Neural progenitor cell (in vitro differentiated cells): Measurements from ENCODE around the gene DIS3L. TPM values are rescaled to one million over a fixed set of nuclear protein-coding genes. Genes with fewer than 3 reads are reported as not detected.

Experiments used
- DNase-seq: peaks from one replicate; pipeline ENCODE4 v3.0.0-alpha.2; 2016; ENCODE audit warnings: low spot score
- H2AFZ ChIP-seq: fragments of 200-600 bp; sonication (generic); replicated peaks from 2 replicates; pipeline ENCODE4 v1.6.1; 2016; ENCODE audit warnings: antibody characterized with exemption
- H3F3A ChIP-seq: fragments of 200-600 bp; sonication (generic); 2 replicates; pipeline ENCODE4 v1.6.1; 2016; ENCODE audit warnings: antibody characterized with exemption, low read depth
- H3K27ac ChIP-seq: fragments of 200-600 bp; sonication (generic); 2 replicates; pipeline ENCODE4 v1.5.1; 2016; ENCODE audit warnings: mild to moderate bottlenecking
- H3K27me3 ChIP-seq: fragments of 200-600 bp; sonication (generic); 2 replicates; pipeline ENCODE4 v1.6.1; 2016; ENCODE audit warnings: mild to moderate bottlenecking, moderate library complexity
- H3K36me3 ChIP-seq: fragments of 200-600 bp; sonication (generic); 2 replicates; pipeline ENCODE4 v1.5.1; 2016
- H3K4me1 ChIP-seq: fragments of 200-600 bp; sonication (generic); 2 replicates; pipeline ENCODE4 v1.6.1; 2016; ENCODE audit warnings: mixed run types
- H3K4me2 ChIP-seq: fragments of 200-600 bp; sonication (generic); 2 replicates; pipeline ENCODE4 v1.6.1; 2016
- H3K4me3 ChIP-seq: fragments of 200-600 bp; sonication (generic); 2 replicates; pipeline ENCODE4 v1.5.1; 2016
- H3K79me2 ChIP-seq: fragments of 200-600 bp; sonication (generic); 2 replicates; pipeline ENCODE4 v1.6.1; 2016; ENCODE audit warnings: low read depth
- H3K9ac ChIP-seq: fragments of 200-600 bp; sonication (generic); 2 replicates; pipeline ENCODE4 v1.6.1; 2016
- H3K9me3 ChIP-seq: fragments of 200-600 bp; sonication (generic); 2 replicates; pipeline ENCODE4 v1.5.1; 2016; ENCODE audit warnings: low read depth
- H4K20me1 ChIP-seq: fragments of 200-600 bp; sonication (generic); 2 replicates; pipeline ENCODE4 v1.6.1; 2016; ENCODE audit warnings: low read depth
- H3K27ac Mint-ChIP-seq: 3 replicates; pipeline ENCODE4 v1.8.0; 2021; ENCODE audit warnings: mixed read lengths
- H3K27me3 Mint-ChIP-seq: 2 replicates; pipeline ENCODE4 v1.8.0; 2022; ENCODE audit warnings: low read depth, mild to moderate bottlenecking, inconsistent platforms, moderate library complexity, mixed read lengths; ENCODE audit not compliant: insufficient read depth
- H3K36me3 Mint-ChIP-seq: 3 replicates; pipeline ENCODE4 v1.8.0; 2021; ENCODE audit warnings: mixed read lengths
- H3K4me1 Mint-ChIP-seq: 3 replicates; pipeline ENCODE4 v1.8.0; 2021; ENCODE audit warnings: mixed read lengths
- H3K4me3 Mint-ChIP-seq: 3 replicates; pipeline ENCODE4 v1.8.0; 2021; ENCODE audit warnings: mild to moderate bottlenecking, moderate library complexity, mixed read lengths
- H3K9me3 Mint-ChIP-seq: 3 replicates; pipeline ENCODE4 v1.8.0; 2020; ENCODE audit warnings: mixed read lengths
- EZH2 ChIP-seq: fragments of 200-600 bp; sonication (generic); IDR thresholded peaks from 2 replicates; pipeline ENCODE4 v1.6.1; 2017; ENCODE audit warnings: antibody characterized with exemption, mild to moderate bottlenecking, moderate library complexity
- EZH2phosphoT487 ChIP-seq: fragments of 200-600 bp; sonication (generic); IDR thresholded peaks from 2 replicates; pipeline ENCODE4 v1.6.1; 2017; ENCODE audit warnings: antibody characterized with exemption
- total RNA-seq: library from RNA; depleted of rRNA; stranded (reverse); fragments of >200 nt; gene quantifications from 2 replicates; pipeline ENCODE4 v1.2.3, GENCODE V29; 2015; ENCODE audit warnings: low replicate concordance
- TF ChIP-seq, protein P1 (sequence below): fragments of 200-600 bp; sonication (generic); IDR thresholded peaks from 2 replicates; pipeline ENCODE4 v1.5.1; 2017; ENCODE audit warnings: antibody characterized with exemption, mild to moderate bottlenecking

DIS3L gene
- total RNA-seq, 1 donor from 2014 or later: 53.8 TPM

DNA sequence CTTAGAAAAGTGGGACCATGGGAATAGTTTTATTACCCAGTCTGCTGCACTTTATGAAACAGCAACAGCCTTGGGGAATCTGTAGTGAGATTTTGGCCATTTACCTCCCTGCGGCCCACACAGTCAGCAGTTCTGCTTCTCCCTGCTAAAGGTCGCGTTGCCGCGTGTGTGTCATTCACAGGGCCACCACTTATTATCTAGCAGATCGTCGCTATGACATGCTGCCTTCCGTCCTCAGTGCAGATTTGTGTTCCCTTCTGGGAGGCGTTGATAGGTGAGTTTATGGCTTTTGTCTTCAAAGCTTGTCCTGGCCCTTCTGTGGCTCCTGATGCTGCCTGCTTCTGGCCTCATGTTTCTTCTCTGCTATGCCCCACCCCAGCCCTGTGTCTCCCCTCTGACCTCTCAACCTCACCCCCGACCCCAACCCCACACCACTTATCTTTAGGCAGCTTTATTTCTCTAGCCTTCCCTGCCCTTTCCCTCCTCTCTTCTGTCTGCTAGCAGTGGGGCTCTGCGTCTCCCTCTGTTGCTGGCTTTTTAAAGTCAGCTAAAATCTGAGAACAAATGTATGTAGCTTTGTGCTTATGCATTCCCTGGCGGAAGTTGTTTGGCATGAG is 30.1 kb downstream of the DIS3L start:
- no peak overlapping the region for H3K4me3 Mint-ChIP-seq
- H3K27ac Mint-ChIP-seq: peak overlapping the region; percentile 7
- H3K27ac ChIP-seq: peak overlapping the region; percentile 73

DNA sequence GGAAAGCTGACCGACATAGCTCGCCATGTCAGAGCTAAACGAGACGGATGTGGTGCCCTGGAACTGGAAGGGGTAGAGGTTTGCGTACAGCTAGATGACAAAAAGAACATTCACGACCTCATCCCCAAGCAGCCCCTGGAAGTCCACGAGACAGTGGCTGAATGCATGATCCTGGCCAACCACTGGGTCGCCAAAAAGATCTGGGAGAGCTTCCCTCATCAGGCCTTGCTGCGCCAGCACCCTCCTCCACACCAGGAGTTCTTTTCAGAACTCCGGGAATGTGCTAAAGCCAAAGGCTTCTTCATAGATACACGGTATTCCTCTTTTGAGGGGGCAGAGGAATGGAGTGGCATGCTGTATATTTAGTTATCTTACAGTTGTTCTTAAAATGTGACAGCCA is 32.7 kb downstream of the DIS3L start:
- H3K9me3 Mint-ChIP-seq: no peaks in the 10 kb centered on the region
- Histone ChIP-seq H3K27ac (no peak overlapping the region), H3K4me1 (peaks cover 10% of the 10 kb centered on the region), H3K36me3 (peaks cover 17% of the 10 kb centered on the region), H2AFZ (no peak overlapping the region), H3K4me2 (no peak overlapping the region), H3K9ac (no peak overlapping the region), H3K79me2 (no peaks in the 10 kb centered on the region), H3K4me3 (no peak overlapping the region), H3F3A (peaks cover 18% of the 10 kb centered on the region), H3K9me3 (no peaks in the 10 kb centered on the region), H4K20me1 (peaks cover 3% of the 10 kb centered on the region), H3K27me3 (no peaks in the 10 kb centered on the region)
- DNase-seq: no peak
- H3K27me3 Mint-ChIP-seq: no peaks in the 10 kb centered on the region
- TF ChIP-seq EZH2 (no peak), EZH2phosphoT487 (no peak)
- TF ChIP-seq, protein P1, sequence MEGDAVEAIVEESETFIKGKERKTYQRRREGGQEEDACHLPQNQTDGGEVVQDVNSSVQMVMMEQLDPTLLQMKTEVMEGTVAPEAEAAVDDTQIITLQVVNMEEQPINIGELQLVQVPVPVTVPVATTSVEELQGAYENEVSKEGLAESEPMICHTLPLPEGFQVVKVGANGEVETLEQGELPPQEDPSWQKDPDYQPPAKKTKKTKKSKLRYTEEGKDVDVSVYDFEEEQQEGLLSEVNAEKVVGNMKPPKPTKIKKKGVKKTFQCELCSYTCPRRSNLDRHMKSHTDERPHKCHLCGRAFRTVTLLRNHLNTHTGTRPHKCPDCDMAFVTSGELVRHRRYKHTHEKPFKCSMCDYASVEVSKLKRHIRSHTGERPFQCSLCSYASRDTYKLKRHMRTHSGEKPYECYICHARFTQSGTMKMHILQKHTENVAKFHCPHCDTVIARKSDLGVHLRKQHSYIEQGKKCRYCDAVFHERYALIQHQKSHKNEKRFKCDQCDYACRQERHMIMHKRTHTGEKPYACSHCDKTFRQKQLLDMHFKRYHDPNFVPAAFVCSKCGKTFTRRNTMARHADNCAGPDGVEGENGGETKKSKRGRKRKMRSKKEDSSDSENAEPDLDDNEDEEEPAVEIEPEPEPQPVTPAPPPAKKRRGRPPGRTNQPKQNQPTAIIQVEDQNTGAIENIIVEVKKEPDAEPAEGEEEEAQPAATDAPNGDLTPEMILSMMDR: no peak
- no peak overlapping the region for H3K27ac Mint-ChIP-seq
- peaks cover 7% of the 10 kb centered on the region for H3K4me1 Mint-ChIP-seq
- H3K36me3 Mint-ChIP-seq: peaks cover 27% of the 10 kb centered on the region
- H3K4me3 Mint-ChIP-seq: no peak overlapping the region

More for the DNA sequence above, 30.1 kb downstream of the DIS3L start:
- no peaks in the 10 kb centered on the region for H3K27me3 Mint-ChIP-seq
- H4K20me1 ChIP-seq: peaks cover 3% of the 10 kb centered on the region
- H3K9ac ChIP-seq: no peak overlapping the region
- TF ChIP-seq, protein P1: no peak
- TF ChIP-seq EZH2phosphoT487: no peak
- no peak for TF ChIP-seq EZH2
- H3K36me3 Mint-ChIP-seq: peaks cover 22% of the 10 kb centered on the region
- no peaks in the 10 kb centered on the region for H3K27me3 ChIP-seq
- H3F3A ChIP-seq: peaks cover 18% of the 10 kb centered on the region
- no peaks in the 10 kb centered on the region for H3K79me2 ChIP-seq
- no peaks in the 10 kb centered on the region for H3K9me3 Mint-ChIP-seq
- H3K9me3 ChIP-seq: no peaks in the 10 kb centered on the region
- peaks cover 10% of the 10 kb centered on the region for H3K4me1 ChIP-seq
- H3K4me2 ChIP-seq: no peak overlapping the region
- peaks cover 7% of the 10 kb centered on the region for H3K4me1 Mint-ChIP-seq
- H3K4me3 ChIP-seq: no peak overlapping the region
- H3K36me3 ChIP-seq: peaks cover 19% of the 10 kb centered on the region
- peak; percentile 21 for DNase-seq
- no peak overlapping the region for H2AFZ ChIP-seq

DNA sequence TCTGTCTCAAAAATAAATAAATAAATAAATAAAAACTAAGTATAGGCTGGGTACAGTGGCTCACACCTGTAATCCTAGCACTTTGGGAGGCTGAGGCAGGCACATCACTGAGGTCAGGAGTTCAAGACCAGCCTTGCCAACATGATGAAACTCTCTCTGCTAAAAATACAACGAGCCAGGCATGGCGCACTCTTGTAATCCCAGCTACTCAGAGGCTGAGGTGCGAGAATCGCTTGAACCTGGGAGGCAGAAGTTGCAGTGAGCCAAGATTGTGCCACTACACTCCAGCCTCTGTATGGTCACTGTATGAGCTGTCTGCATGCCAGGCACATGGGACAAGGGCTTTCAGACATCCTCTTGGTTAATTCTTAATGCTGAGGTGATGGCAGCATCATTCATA is 34.4 kb downstream of the DIS3L start:
- Histone ChIP-seq H2AFZ (no peak overlapping the region), H3K4me1 (peaks cover 10% of the 10 kb centered on the region), H3K79me2 (no peaks in the 10 kb centered on the region), H3K9ac (no peak overlapping the region), H3K27me3 (no peaks in the 10 kb centered on the region), H4K20me1 (peaks cover 3% of the 10 kb centered on the region), H3K9me3 (no peaks in the 10 kb centered on the region), H3K36me3 (peaks cover 12% of the 10 kb centered on the region), H3K27ac (no peak overlapping the region), H3K4me2 (no peak overlapping the region), H3F3A (peaks cover 16% of the 10 kb centered on the region), H3K4me3 (no peak overlapping the region)
- peaks cover 32% of the 10 kb centered on the region for H3K36me3 Mint-ChIP-seq
- H3K9me3 Mint-ChIP-seq: no peaks in the 10 kb centered on the region
- H3K4me1 Mint-ChIP-seq: peaks cover 7% of the 10 kb centered on the region
- H3K27me3 Mint-ChIP-seq: no peaks in the 10 kb centered on the region
- H3K27ac Mint-ChIP-seq: no peak overlapping the region
- DNase-seq: no peak
- no peak overlapping the region for H3K4me3 Mint-ChIP-seq
- TF ChIP-seq, protein P1: no peak
